NCI-H128 (cell line): Measurements from ENCODE around the gene CDH23.

ENCODE experiments used
- DNase-seq: peaks from one replicate; lab custom pipeline; 2025; ENCODE audit not compliant: unreplicated experiment; lab: John Stamatoyannopoulos, UW

CDH23 gene

GRCh38 chr10:71852355-71852937, 455.7 kb downstream of the CDH23 start:
- no peak for DNase-seq

- DNase-seq = no peak
These were observed 457.3 kb downstream of the CDH23 start for GRCh38 chr10:71854031-71854430.

GRCh38 chr10:71856619-71857018, 459.9 kb downstream of the CDH23 start:
- no peak for DNase-seq

- no peak for DNase-seq
These were observed 461.5 kb downstream of the CDH23 start for GRCh38 chr10:71857934-71858890.

GRCh38 chr10:71860243-71861029, 463.7 kb downstream of the CDH23 start:
- no peak for DNase-seq

- no peak for DNase-seq
These were observed 466.5 kb downstream of the CDH23 start for GRCh38 chr10:71863203-71863602.

- DNase-seq = no peak
These were observed 468.2 kb downstream of the CDH23 start for GRCh38 chr10:71864911-71865361.
